OCI-LY3 (cell line): ENCODE results near the gene SHROOM3.
"Not testable (repeated sequence)": the region's sequence is repeated elsewhere in the genome, so short reads cannot be mapped to it uniquely, and the experiment has no call there.

Experiments
- H2AFZ ChIP-seq: fragments of 200-600, 300-600 bp; shearing (Covaris generic); 2 replicates; pipeline ENCODE4 v1.6.0; 2014; ENCODE audit warnings: antibody characterized with exemption, low read depth, low read length
- H3K27ac ChIP-seq: fragments of 200-600, 300-600 bp; sonication (generic); 2 replicates; pipeline ENCODE4 v1.5.1; 2014; ENCODE audit warnings: mild to moderate bottlenecking, low read length, moderate library complexity, mixed read lengths
- H3K27me3 ChIP-seq: fragments of 200-600, 300-600 bp; sonication (generic); 2 replicates; pipeline ENCODE4 v1.6.1; 2014; ENCODE audit warnings: low read depth, low read length, mixed read lengths
- H3K36me3 ChIP-seq: fragments of 200-600, 300-600 bp; sonication (generic); replicated peaks from 2 replicates; pipeline ENCODE3; 2014; ENCODE audit warnings: low read depth, low read length, mixed read lengths
- H3K4me1 ChIP-seq: fragments of 300-600, 200-600 bp; sonication (generic); 2 replicates; pipeline ENCODE4 v1.6.1; 2014; ENCODE audit warnings: low read length, mixed read lengths
- H3K4me2 ChIP-seq: fragments of 200-600, 300-600 bp; sonication (generic); 2 replicates; pipeline ENCODE4 v1.6.1; 2014; ENCODE audit warnings: low read length, mixed read lengths
- H3K4me3 ChIP-seq: fragments of 300-600, 200-600 bp; sonication (generic); 2 replicates; pipeline ENCODE4 v1.5.1; 2014; ENCODE audit warnings: antibody characterized with exemption, mild to moderate bottlenecking, low read length, moderate library complexity
- H3K79me2 ChIP-seq: fragments of 300-600, 200-600 bp; shearing (Covaris generic); 2 replicates; pipeline ENCODE4 v1.6.1; 2014; ENCODE audit warnings: mild to moderate bottlenecking, low read length, mixed read lengths
- H3K9ac ChIP-seq: fragments of 300-600, 200-600 bp; shearing (Covaris generic); 2 replicates; pipeline ENCODE4 v1.6.0; 2014; ENCODE audit warnings: mild to moderate bottlenecking, low read length, moderate library complexity
- H3K9me3 ChIP-seq: fragments of 200-600, 300-600 bp; shearing (Covaris generic); 2 replicates; pipeline ENCODE4 v1.6.1; 2014; ENCODE audit warnings: low read length, mixed read lengths; ENCODE audit not compliant: insufficient read depth
- H4K20me1 ChIP-seq: fragments of 200-600, 300-600 bp; sonication (generic); 2 replicates; pipeline ENCODE4 v1.6.1; 2016; ENCODE audit warnings: low read length, mixed read lengths; ENCODE audit not compliant: insufficient read depth
- CTCF ChIP-seq: fragments of 200-600, 300-600 bp; sonication (generic); IDR thresholded peaks from 2 replicates; pipeline ENCODE4 v1.5.1; 2014; ENCODE audit warnings: antibody characterized with exemption, low read length, low read depth
- EZH2phosphoT487 ChIP-seq: fragments of 200-600 bp; shearing (Covaris generic); IDR thresholded peaks from 2 replicates; pipeline ENCODE4 v1.6.1; 2018; ENCODE audit warnings: antibody characterized with exemption, mixed run types, low read depth

SHROOM3 gene

GRCh38 chr4:76606645-76607265 is 171.7 kb downstream of the SHROOM3 start:
- Histone ChIP-seq H2AFZ (no peak overlapping the region), H4K20me1 (no peaks in the 10 kb centered on the region), H3K9ac (no peak overlapping the region), H3K4me1 (no peaks in the 10 kb centered on the region), H3K4me2 (no peak overlapping the region), H3K36me3 (no peaks in the 10 kb centered on the region), H3K27ac (no peak overlapping the region), H3K27me3 (peaks cover 28% of the 10 kb centered on the region), H3K4me3 (no peak overlapping the region), H3K9me3 (no peaks in the 10 kb centered on the region), H3K79me2 (no peaks in the 10 kb centered on the region)
- TF ChIP-seq EZH2phosphoT487 (no peak), CTCF (no peak)

- no peak overlapping the region for H3K4me3 ChIP-seq
- no peaks in the 10 kb centered on the region for H3K4me1 ChIP-seq
- peaks cover 27% of the 10 kb centered on the region for H3K27me3 ChIP-seq
- no peaks in the 10 kb centered on the region for H3K36me3 ChIP-seq
- no peak overlapping the region for H3K27ac ChIP-seq
- H3K79me2 ChIP-seq: no peaks in the 10 kb centered on the region
- H3K9me3 ChIP-seq: no peaks in the 10 kb centered on the region
- H2AFZ ChIP-seq: no peak overlapping the region
- no peak for TF ChIP-seq EZH2phosphoT487
- TF ChIP-seq CTCF: no peak
- H3K4me2 ChIP-seq: no peak overlapping the region
- no peaks in the 10 kb centered on the region for H4K20me1 ChIP-seq
- no peak overlapping the region for H3K9ac ChIP-seq
Observed at GRCh38 chr4:76607266-76607799, 172.3 kb downstream of the SHROOM3 start.

- H3K27me3 ChIP-seq: peaks cover 25% of the 10 kb centered on the region
- H3K4me1 ChIP-seq: no peaks in the 10 kb centered on the region
- H3K79me2 ChIP-seq: no peaks in the 10 kb centered on the region
- H3K36me3 ChIP-seq: no peaks in the 10 kb centered on the region
- H3K27ac ChIP-seq: no peak overlapping the region
- no peaks in the 10 kb centered on the region for H4K20me1 ChIP-seq
- H3K4me2 ChIP-seq: no peak overlapping the region
- no peak overlapping the region for H3K9ac ChIP-seq
- H3K9me3 ChIP-seq: no peaks in the 10 kb centered on the region
- no peak overlapping the region for H3K4me3 ChIP-seq
- H2AFZ ChIP-seq: no peak overlapping the region
- TF ChIP-seq CTCF: no peak
- TF ChIP-seq EZH2phosphoT487: no peak
Observed at GRCh38 chr4:76607846-76608245, 172.8 kb downstream of the SHROOM3 start.

- H3K4me2 ChIP-seq, H4K20me1 ChIP-seq, H3K79me2 ChIP-seq, H3K36me3 ChIP-seq, H3K4me3 ChIP-seq, H3K27ac ChIP-seq, H3K4me1 ChIP-seq, H2AFZ ChIP-seq, H3K9ac ChIP-seq, H3K9me3 ChIP-seq: not testable (repeated sequence)
- peaks cover 24% of the 10 kb centered on the region for H3K27me3 ChIP-seq
Observed at GRCh38 chr4:76608549-76608948, 173.5 kb downstream of the SHROOM3 start.
